ENCODE data around the gene NFU1. TPM values are rescaled to one million over a fixed set of nuclear protein-coding genes. Genes with fewer than 3 reads are reported as not detected.
A peak's percentile ranks its signal among the peaks of the same experiment; 100 is the strongest.

NFU1 gene
- total and polyA plus RNA-seq, 2 of the 13 experiments (the other 11 are each of a cell fraction or from before 2014, with no cell fraction given) = 39.1 to 84.0 TPM

GRCh38 chr2:69386789-69387734 lies 50.2 kb downstream of the NFU1 start, which contains the start of gene GFPT1 (continued):
- TF ChIP-seq, protein P1, sequence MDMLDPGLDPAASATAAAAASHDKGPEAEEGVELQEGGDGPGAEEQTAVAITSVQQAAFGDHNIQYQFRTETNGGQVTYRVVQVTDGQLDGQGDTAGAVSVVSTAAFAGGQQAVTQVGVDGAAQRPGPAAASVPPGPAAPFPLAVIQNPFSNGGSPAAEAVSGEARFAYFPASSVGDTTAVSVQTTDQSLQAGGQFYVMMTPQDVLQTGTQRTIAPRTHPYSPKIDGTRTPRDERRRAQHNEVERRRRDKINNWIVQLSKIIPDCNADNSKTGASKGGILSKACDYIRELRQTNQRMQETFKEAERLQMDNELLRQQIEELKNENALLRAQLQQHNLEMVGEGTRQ (IDR thresholded peaks at IDR 0.05; ENCODE audit: low read depth, low read length) = no peak
- TF ChIP-seq, protein P1 (CRISPR knock-in tag; IDR thresholded peaks at IDR 0.05; ENCODE audit: borderline replicate concordance) = no peak; the same call in 1 of the 2 replicates
- peak; percentile 90; the same call in 1 of the 2 replicates for TF ChIP-seq ZNF564 (CRISPR knock-in tag; IDR thresholded peaks at IDR 0.05)
- peak; percentile 85 for TF ChIP-seq GMEB1 (CRISPR knock-in tag; IDR thresholded peaks at IDR 0.05; ENCODE audit: borderline replicate concordance)
- 0 out of 2 replicates have a peak, but pooled peaks have one; percentile 46 for TF ChIP-seq CHD2 (IDR thresholded peaks at IDR 0.05; ENCODE audit: low read depth, low read length)
- no peak for TF ChIP-seq HHEX (CRISPR knock-in tag; IDR thresholded peaks at IDR 0.05)
- TF ChIP-seq ZNF121 (CRISPR knock-in tag; IDR thresholded peaks at IDR 0.05) = no peak; the same call in 1 of the 2 replicates
- TF ChIP-seq, protein P2, sequence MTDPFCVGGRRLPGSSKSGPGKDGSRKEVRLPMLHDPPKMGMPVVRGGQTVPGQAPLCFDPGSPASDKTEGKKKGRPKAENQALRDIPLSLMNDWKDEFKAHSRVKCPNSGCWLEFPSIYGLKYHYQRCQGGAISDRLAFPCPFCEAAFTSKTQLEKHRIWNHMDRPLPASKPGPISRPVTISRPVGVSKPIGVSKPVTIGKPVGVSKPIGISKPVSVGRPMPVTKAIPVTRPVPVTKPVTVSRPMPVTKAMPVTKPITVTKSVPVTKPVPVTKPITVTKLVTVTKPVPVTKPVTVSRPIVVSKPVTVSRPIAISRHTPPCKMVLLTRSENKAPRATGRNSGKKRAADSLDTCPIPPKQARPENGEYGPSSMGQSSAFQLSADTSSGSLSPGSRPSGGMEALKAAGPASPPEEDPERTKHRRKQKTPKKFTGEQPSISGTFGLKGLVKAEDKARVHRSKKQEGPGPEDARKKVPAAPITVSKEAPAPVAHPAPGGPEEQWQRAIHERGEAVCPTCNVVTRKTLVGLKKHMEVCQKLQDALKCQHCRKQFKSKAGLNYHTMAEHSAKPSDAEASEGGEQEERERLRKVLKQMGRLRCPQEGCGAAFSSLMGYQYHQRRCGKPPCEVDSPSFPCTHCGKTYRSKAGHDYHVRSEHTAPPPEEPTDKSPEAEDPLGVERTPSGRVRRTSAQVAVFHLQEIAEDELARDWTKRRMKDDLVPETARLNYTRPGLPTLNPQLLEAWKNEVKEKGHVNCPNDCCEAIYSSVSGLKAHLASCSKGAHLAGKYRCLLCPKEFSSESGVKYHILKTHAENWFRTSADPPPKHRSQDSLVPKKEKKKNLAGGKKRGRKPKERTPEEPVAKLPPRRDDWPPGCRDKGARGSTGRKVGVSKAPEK (CRISPR knock-in tag; IDR thresholded peaks at IDR 0.05; ENCODE audit: borderline replicate concordance) = no peak
- TF ChIP-seq, protein P3, sequence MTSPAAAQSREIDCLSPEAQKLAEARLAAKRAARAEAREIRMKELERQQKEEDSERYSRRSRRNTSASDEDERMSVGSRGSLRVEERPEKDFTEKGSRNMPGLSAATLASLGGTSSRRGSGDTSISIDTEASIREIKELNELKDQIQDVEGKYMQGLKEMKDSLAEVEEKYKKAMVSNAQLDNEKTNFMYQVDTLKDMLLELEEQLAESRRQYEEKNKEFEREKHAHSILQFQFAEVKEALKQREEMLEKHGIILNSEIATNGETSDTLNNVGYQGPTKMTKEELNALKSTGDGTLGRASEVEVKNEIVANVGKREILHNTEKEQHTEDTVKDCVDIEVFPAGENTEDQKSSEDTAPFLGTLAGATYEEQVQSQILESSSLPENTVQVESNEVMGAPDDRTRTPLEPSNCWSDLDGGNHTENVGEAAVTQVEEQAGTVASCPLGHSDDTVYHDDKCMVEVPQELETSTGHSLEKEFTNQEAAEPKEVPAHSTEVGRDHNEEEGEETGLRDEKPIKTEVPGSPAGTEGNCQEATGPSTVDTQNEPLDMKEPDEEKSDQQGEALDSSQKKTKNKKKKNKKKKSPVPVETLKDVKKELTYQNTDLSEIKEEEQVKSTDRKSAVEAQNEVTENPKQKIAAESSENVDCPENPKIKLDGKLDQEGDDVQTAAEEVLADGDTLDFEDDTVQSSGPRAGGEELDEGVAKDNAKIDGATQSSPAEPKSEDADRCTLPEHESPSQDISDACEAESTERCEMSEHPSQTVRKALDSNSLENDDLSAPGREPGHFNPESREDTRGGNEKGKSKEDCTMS (CRISPR knock-in tag; conservative IDR thresholded peaks at IDR 0.05) = no peak
- no peak for TF ChIP-seq NFE2 (CRISPR knock-in tag; IDR thresholded peaks at IDR 0.05)
- TF ChIP-seq, protein P4, sequence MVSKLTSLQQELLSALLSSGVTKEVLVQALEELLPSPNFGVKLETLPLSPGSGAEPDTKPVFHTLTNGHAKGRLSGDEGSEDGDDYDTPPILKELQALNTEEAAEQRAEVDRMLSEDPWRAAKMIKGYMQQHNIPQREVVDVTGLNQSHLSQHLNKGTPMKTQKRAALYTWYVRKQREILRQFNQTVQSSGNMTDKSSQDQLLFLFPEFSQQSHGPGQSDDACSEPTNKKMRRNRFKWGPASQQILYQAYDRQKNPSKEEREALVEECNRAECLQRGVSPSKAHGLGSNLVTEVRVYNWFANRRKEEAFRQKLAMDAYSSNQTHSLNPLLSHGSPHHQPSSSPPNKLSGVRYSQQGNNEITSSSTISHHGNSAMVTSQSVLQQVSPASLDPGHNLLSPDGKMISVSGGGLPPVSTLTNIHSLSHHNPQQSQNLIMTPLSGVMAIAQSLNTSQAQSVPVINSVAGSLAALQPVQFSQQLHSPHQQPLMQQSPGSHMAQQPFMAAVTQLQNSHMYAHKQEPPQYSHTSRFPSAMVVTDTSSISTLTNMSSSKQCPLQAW (CRISPR knock-in tag; IDR thresholded peaks at IDR 0.05) = peak; percentile 76
- no peak for TF ChIP-seq CENPT (CRISPR knock-in tag; IDR thresholded peaks at IDR 0.05; ENCODE audit: low read depth)
- TF ChIP-seq, protein P5, sequence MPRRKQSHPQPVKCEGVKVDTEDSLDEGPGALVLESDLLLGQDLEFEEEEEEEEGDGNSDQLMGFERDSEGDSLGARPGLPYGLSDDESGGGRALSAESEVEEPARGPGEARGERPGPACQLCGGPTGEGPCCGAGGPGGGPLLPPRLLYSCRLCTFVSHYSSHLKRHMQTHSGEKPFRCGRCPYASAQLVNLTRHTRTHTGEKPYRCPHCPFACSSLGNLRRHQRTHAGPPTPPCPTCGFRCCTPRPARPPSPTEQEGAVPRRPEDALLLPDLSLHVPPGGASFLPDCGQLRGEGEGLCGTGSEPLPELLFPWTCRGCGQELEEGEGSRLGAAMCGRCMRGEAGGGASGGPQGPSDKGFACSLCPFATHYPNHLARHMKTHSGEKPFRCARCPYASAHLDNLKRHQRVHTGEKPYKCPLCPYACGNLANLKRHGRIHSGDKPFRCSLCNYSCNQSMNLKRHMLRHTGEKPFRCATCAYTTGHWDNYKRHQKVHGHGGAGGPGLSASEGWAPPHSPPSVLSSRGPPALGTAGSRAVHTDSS (CRISPR knock-in tag; conservative IDR thresholded peaks at IDR 0.05) = 0 out of 2 replicates have a peak, but pooled peaks have one; percentile 26
- no peak for TF ChIP-seq SETDB1 (CRISPR knock-in tag; IDR thresholded peaks at IDR 0.05; ENCODE audit: borderline replicate concordance)

Data from HepG2 (cell line).